HG03064 (cell line): ENCODE measurements around the gene LRRN2.

Source experiments
- ATAC-seq: cut with Tn5 transposase; IDR thresholded peaks from one replicate; pipeline ENCODE4 v1.9.1; 2021; ENCODE audit warnings: low read depth; ENCODE audit not compliant: unreplicated experiment

The LRRN2 gene

GRCh38 chr1:204712708-204713430, 27.3 kb upstream of the LRRN2 start:
- ATAC-seq: no peak

- ATAC-seq: no peak
Measured at GRCh38 chr1:204711947-204712701, 26.6 kb upstream of the LRRN2 start.

GRCh38 chr1:204711103-204711946, 25.8 kb upstream of the LRRN2 start:
- ATAC-seq: no peak

- ATAC-seq: no peak
Measured at GRCh38 chr1:204709960-204710912, 24.7 kb upstream of the LRRN2 start.

- ATAC-seq: no peak
Measured at GRCh38 chr1:204709021-204709420, 23.5 kb upstream of the LRRN2 start.

- no peak for ATAC-seq
Measured at GRCh38 chr1:204706838-204707509, 21.4 kb upstream of the LRRN2 start.

GRCh38 chr1:204705888-204706837, 20.6 kb upstream of the LRRN2 start:
- no peak for ATAC-seq

- no peak for ATAC-seq
Measured at GRCh38 chr1:204705493-204705811, 19.9 kb upstream of the LRRN2 start.

GRCh38 chr1:204704794-204705492, 19.4 kb upstream of the LRRN2 start:
- ATAC-seq: no peak

GRCh38 chr1:204703826-204704612, 18.5 kb upstream of the LRRN2 start:
- ATAC-seq: no peak

GRCh38 chr1:204703268-204703664, 17.7 kb upstream of the LRRN2 start:
- ATAC-seq: no peak

- ATAC-seq: no peak
Measured at GRCh38 chr1:204702552-204703267, 17.2 kb upstream of the LRRN2 start.

- ATAC-seq: no peak
Measured at GRCh38 chr1:204701229-204701628, 15.7 kb upstream of the LRRN2 start.

GRCh38 chr1:204697893-204698292, 12.4 kb upstream of the LRRN2 start:
- no peak for ATAC-seq

- no peak for ATAC-seq
Measured at GRCh38 chr1:204696606-204697005, 11.1 kb upstream of the LRRN2 start.

GRCh38 chr1:204695692-204696091, 10.2 kb upstream of the LRRN2 start:
- ATAC-seq: no peak

- ATAC-seq: no peak
Measured at GRCh38 chr1:204694145-204694544, 8.6 kb upstream of the LRRN2 start.
